Trophoblast cell (in vitro differentiated cells and primary cell): ENCODE data around the gene SMIM44.
"Not testable (repeated sequence)": the region's sequence is repeated elsewhere in the genome, so short reads cannot be mapped to it uniquely, and the experiment has no call there.

Experiments used
- DNase-seq, 2 donors: peaks; one replicate each; pipeline ENCODE4 v3.0.0-alpha.2; 2016
- H2AFZ ChIP-seq: 2 replicates; pipeline ENCODE4 v1.6.1; 2013; ENCODE audit warnings: low read length, moderate library complexity, mild to moderate bottlenecking; ENCODE audit not compliant: insufficient read depth, poor library complexity
- H2AK5ac ChIP-seq: 2 replicates; pipeline ENCODE4 v1.6.1; 2013; ENCODE audit warnings: mild to moderate bottlenecking, low read length
- H2BK120ac ChIP-seq: 2 replicates; pipeline ENCODE4 v1.6.1; 2013; ENCODE audit warnings: low read length, mild to moderate bottlenecking, moderate library complexity; ENCODE audit not compliant: insufficient read depth, poor library complexity
- H2BK12ac ChIP-seq: 2 replicates; pipeline ENCODE4 v1.6.1; 2013; ENCODE audit warnings: mild to moderate bottlenecking, low read length, moderate library complexity
- H2BK5ac ChIP-seq: 2 replicates; pipeline ENCODE4 v1.6.1; 2013; ENCODE audit warnings: low read length, low read depth, moderate library complexity, mild to moderate bottlenecking; ENCODE audit not compliant: poor library complexity
- H3K14ac ChIP-seq: 2 replicates; pipeline ENCODE4 v1.6.1; 2013; ENCODE audit warnings: mild to moderate bottlenecking, low read length
- H3K18ac ChIP-seq: 2 replicates; pipeline ENCODE4 v1.6.1; 2013; ENCODE audit warnings: mild to moderate bottlenecking, low read length
- H3K23ac ChIP-seq: 2 replicates; pipeline ENCODE4 v1.6.1; 2013; ENCODE audit warnings: low read length
- H3K27ac ChIP-seq: 2 replicates; pipeline ENCODE4 v1.5.1; 2013; ENCODE audit warnings: low read depth, mild to moderate bottlenecking, inconsistent platforms, low read length, moderate library complexity
- H3K27me3 ChIP-seq: 2 replicates; pipeline ENCODE4 v1.6.1; 2013; ENCODE audit warnings: inconsistent platforms, mild to moderate bottlenecking, low read length, moderate library complexity; ENCODE audit not compliant: insufficient read depth
- H3K36me3 ChIP-seq, 2 experiments: 1 replicate in 1 of 2; 2 replicates in 1 of 2; pipeline ENCODE4 v1.6.1; 2013; ENCODE audit warnings: low read length in 2 of 2, mild to moderate bottlenecking in 2 of 2, moderate library complexity in 1 of 2; ENCODE audit not compliant: insufficient read depth in 2 of 2, control insufficient read depth in 1 of 2
- H3K4ac ChIP-seq: 2 replicates; pipeline ENCODE4 v1.6.1; 2013; ENCODE audit warnings: low read depth, mild to moderate bottlenecking, low read length, moderate library complexity
- H3K4me1 ChIP-seq, 2 experiments: 1 replicate in 1 of 2; 2 replicates in 1 of 2; pipeline ENCODE4 v1.6.1; 2013; ENCODE audit warnings: low read length in 2 of 2, mild to moderate bottlenecking in 2 of 2, moderate library complexity in 1 of 2; ENCODE audit not compliant: insufficient read depth in 2 of 2, control insufficient read depth in 1 of 2
- H3K4me2 ChIP-seq: 2 replicates; pipeline ENCODE4 v1.6.1; 2013; ENCODE audit warnings: inconsistent platforms, mild to moderate bottlenecking, low read length, moderate library complexity
- H3K4me3 ChIP-seq: 2 replicates; pipeline ENCODE4 v1.5.1; 2013; ENCODE audit warnings: mild to moderate bottlenecking, low read depth, low read length, inconsistent platforms
- H3K79me1 ChIP-seq: one replicate; pipeline ENCODE4 v1.6.1; 2013; ENCODE audit warnings: low read length
- H3K79me2 ChIP-seq: 2 replicates; pipeline ENCODE4 v1.6.1; 2013; ENCODE audit warnings: low read length, mild to moderate bottlenecking; ENCODE audit not compliant: control insufficient read depth, insufficient read depth, poor library complexity
- H3K9ac ChIP-seq: 2 replicates; pipeline ENCODE4 v1.6.1; 2013; ENCODE audit warnings: mild to moderate bottlenecking, low read length
- H3K9me3 ChIP-seq: 2 replicates; pipeline ENCODE4 v1.6.1; 2013; ENCODE audit warnings: low read depth, mild to moderate bottlenecking, control low read depth, inconsistent platforms, low read length; ENCODE audit not compliant: insufficient read depth
- H4K12ac ChIP-seq: 2 replicates; pipeline ENCODE4 v1.6.1; 2013; ENCODE audit warnings: low read depth, mild to moderate bottlenecking, low read length, moderate library complexity
- H4K8ac ChIP-seq: 2 replicates; pipeline ENCODE4 v1.6.1; 2013; ENCODE audit warnings: low read depth, mild to moderate bottlenecking, low read length, moderate library complexity
- H4K91ac ChIP-seq: one replicate; pipeline ENCODE4 v1.6.1; 2013; ENCODE audit warnings: low read depth, mild to moderate bottlenecking, low read length, moderate library complexity
- WGBS: extraction: QIAGEN DNeasy Blood & Tissue Kit; methylation state at CpG from one replicate; pipeline ENCODE4 v1.1.7; 2013; ENCODE audit warnings: missing lambda C conversion rate; ENCODE audit not compliant: insufficient read length, insufficient coverage; ENCODE audit errors: extremely low coverage; 5-methylcytosine and 5-hydroxymethylcytosine counted together

SMIM44 gene

GRCh38 chr19:3508771-3509535 is 25.7 kb upstream of the SMIM44 start:
- peak overlapping the region; percentile 44 for H2BK120ac ChIP-seq
- no peak overlapping the region for H3K9ac ChIP-seq
- peaks cover 28% of the 10 kb centered on the region for H3K79me1 ChIP-seq
- WGBS: no CpG with 5 or more reads among the region's 23 CpGs
- H3K18ac ChIP-seq: peak overlapping the region; percentile 48
- H4K91ac ChIP-seq: peak overlapping the region; percentile 61
- no peak overlapping the region for H3K23ac ChIP-seq
- H3K4ac ChIP-seq: peak overlapping the region; percentile 56
- peak overlapping the region; percentile 38 for H2BK5ac ChIP-seq
- no peak for DNase-seq
- H3K9me3 ChIP-seq: no peaks in the 10 kb centered on the region
- H2BK12ac ChIP-seq: peak overlapping the region; percentile 5
- peak overlapping the region; percentile 75 for H3K27ac ChIP-seq
- H4K8ac ChIP-seq: no peak overlapping the region
- no peak overlapping the region for H2AFZ ChIP-seq
- peaks cover 23 to 29% of the 10 kb centered on the region in 2 experiments for H3K4me1 ChIP-seq
- H3K27me3 ChIP-seq: no peaks in the 10 kb centered on the region
- H3K14ac ChIP-seq: peak overlapping the region; percentile 45
- H2AK5ac ChIP-seq: peak overlapping the region; percentile 70
- no peak overlapping the region for H4K12ac ChIP-seq
- H3K36me3 ChIP-seq: peaks cover 46% of the 10 kb centered on the region in 2 experiments
- peak overlapping the region; percentile 10 for H3K4me3 ChIP-seq
- H3K79me2 ChIP-seq: peaks cover 54% of the 10 kb centered on the region
- peak overlapping the region; percentile 4 for H3K4me2 ChIP-seq

- H3K4me2 ChIP-seq: peak overlapping the region; percentile 4
- peak overlapping the region; percentile 60 for H3K4ac ChIP-seq
- peak overlapping the region; percentile 70 for H2AK5ac ChIP-seq
- not testable (repeated sequence) for H3K27me3 ChIP-seq, H2AFZ ChIP-seq, H3K23ac ChIP-seq, H3K9me3 ChIP-seq, H4K12ac ChIP-seq, H3K9ac ChIP-seq, H3K14ac ChIP-seq, H3K4me3 ChIP-seq, H2BK12ac ChIP-seq, DNase-seq, H4K91ac ChIP-seq, H4K8ac ChIP-seq
- H3K79me1 ChIP-seq: peaks cover 28% of the 10 kb centered on the region
- H3K27ac ChIP-seq: peak overlapping the region; percentile 75
- H3K4me1 ChIP-seq: peaks cover 23 to 28% of the 10 kb centered on the region in 2 experiments
- peaks cover 39 to 40% of the 10 kb centered on the region in 2 experiments for H3K36me3 ChIP-seq
- H2BK5ac ChIP-seq: peak overlapping the region; percentile 38
- peak overlapping the region; percentile 44 for H2BK120ac ChIP-seq
- WGBS: no CpG with 5 or more reads among the region's 18 CpGs
- H3K79me2 ChIP-seq: peaks cover 52% of the 10 kb centered on the region
- peak overlapping the region; percentile 48 for H3K18ac ChIP-seq
Measured at GRCh38 chr19:3508121-3508661, 24.9 kb upstream of the SMIM44 start.

GRCh38 chr19:3507371-3508120 is 24.3 kb upstream of the SMIM44 start:
- Histone ChIP-seq H2AFZ (peak overlapping the region; percentile 26), H2BK12ac (no peak overlapping the region), H4K91ac (peak overlapping the region; percentile 75), H3K27ac (peak overlapping the region; percentile 29), H2AK5ac (peak overlapping the region; percentile 1), H3K27me3 (no peaks in the 10 kb centered on the region), H2BK5ac (peak overlapping the region; percentile 27), H3K9ac (peak overlapping the region; percentile 35), H3K4me1 (peaks cover 23 to 28% of the 10 kb centered on the region in 2 experiments), H3K4me2 (peak overlapping the region; percentile 63), H3K14ac (peak overlapping the region; percentile 58), H4K12ac (no peak overlapping the region), H4K8ac (no peak overlapping the region), H3K4me3 (peak overlapping the region; percentile 93), H3K4ac (peak overlapping the region; percentile 76), H3K79me1 (peaks cover 28% of the 10 kb centered on the region), H3K9me3 (no peaks in the 10 kb centered on the region), H3K18ac (peak overlapping the region; percentile 52), H3K23ac (no peak overlapping the region), H3K36me3 (peaks cover 33 to 35% of the 10 kb centered on the region in 2 experiments), H3K79me2 (peaks cover 47% of the 10 kb centered on the region), H2BK120ac (peak overlapping the region; percentile 43)
- whole genome bisulfite sequencing: no CpG with 5 or more reads among the region's 31 CpGs
- peak; percentile 42 to 65 for DNase-seq
